Astrocyte of the hippocampus (primary cell): ENCODE results near the gene CABP7.

Experiments used
- DNase-seq: peaks from one replicate; pipeline ENCODE4 v3.0.0; 2011; ENCODE audit warnings: low read depth, low spot score

The CABP7 gene

GRCh38 chr22:29722587-29722986, 2.8 kb downstream of the CABP7 start:
- DNase-seq: peak; percentile 64

GRCh38 chr22:29723766-29724165, 4.0 kb downstream of the CABP7 start:
- no peak for DNase-seq

- no peak for DNase-seq
Measured at GRCh38 chr22:29724843-29725242, 5.0 kb downstream of the CABP7 start.

GRCh38 chr22:29726106-29726505, 6.3 kb downstream of the CABP7 start:
- DNase-seq: no peak

GRCh38 chr22:29726512-29727130, 6.8 kb downstream of the CABP7 start:
- no peak for DNase-seq

GRCh38 chr22:29727131-29727523, 7.3 kb downstream of the CABP7 start:
- DNase-seq: peak; percentile 67

- DNase-seq: no peak
Measured at GRCh38 chr22:29729161-29729560, 9.4 kb downstream of the CABP7 start.

- no peak for DNase-seq
Measured at GRCh38 chr22:29731058-29731850, 11.5 kb downstream of the CABP7 start.

GRCh38 chr22:29732883-29733282, 13.1 kb downstream of the CABP7 start:
- DNase-seq: no peak

- DNase-seq: peak; percentile 30
Measured at GRCh38 chr22:29733362-29734201, 13.8 kb downstream of the CABP7 start.

GRCh38 chr22:29734406-29734805, 14.6 kb downstream of the CABP7 start:
- no peak for DNase-seq

- DNase-seq: no peak
Measured at GRCh38 chr22:29734838-29735237, 15.0 kb downstream of the CABP7 start.

- DNase-seq: no peak
Measured at GRCh38 chr22:29735416-29735815, 15.6 kb downstream of the CABP7 start.

- peak; percentile 74 for DNase-seq
Measured at GRCh38 chr22:29737251-29738117, 17.7 kb downstream of the CABP7 start.

- DNase-seq: no peak
Measured at GRCh38 chr22:29738118-29738815, 18.5 kb downstream of the CABP7 start.

GRCh38 chr22:29739346-29739875, 19.6 kb downstream of the CABP7 start:
- no peak for DNase-seq

GRCh38 chr22:29740216-29740615, 20.4 kb downstream of the CABP7 start:
- no peak for DNase-seq

- DNase-seq: no peak
Measured at GRCh38 chr22:29741926-29742325, 22.1 kb downstream of the CABP7 start.

GRCh38 chr22:29742326-29742725, 22.5 kb downstream of the CABP7 start:
- no peak for DNase-seq

GRCh38 chr22:29744902-29745301, 25.1 kb downstream of the CABP7 start:
- DNase-seq: peak; percentile 70

GRCh38 chr22:29747832-29748231, 28.0 kb downstream of the CABP7 start:
- no peak for DNase-seq
